ENCODE measurements around the gene TMEM37.

- TF ChIP-seq POLR2A (IDR thresholded peaks at IDR 0.05; ENCODE audit: low read depth) (no peak), CTCF (IDR thresholded peaks at IDR 0.05) (no peak)
Observed at GRCh38 chr2:119486886-119487285, 55.2 kb downstream of the TMEM37 start.
